Measurements from ENCODE around the gene ZFP57.

The ZFP57 gene

GRCh38 chr6:29710281-29710941, 29.5 kb upstream of the ZFP57 start:
- no peak overlapping the region for H3K4me3 ChIP-seq (ENCODE audit: low read depth, low read length)
- no peak for TF ChIP-seq CTCF (IDR thresholded peaks at IDR 0.05; ENCODE audit: borderline replicate concordance, insufficient read depth, low read depth, low read length)

- H3K4me3 ChIP-seq (ENCODE audit: low read depth, low read length) = no peak overlapping the region
- TF ChIP-seq CTCF (IDR thresholded peaks at IDR 0.05; ENCODE audit: borderline replicate concordance, insufficient read depth, low read depth, low read length) = no peak
Measured at GRCh38 chr6:29709188-29709587, 28.2 kb upstream of the ZFP57 start.

GRCh38 chr6:29708432-29709179, 27.7 kb upstream of the ZFP57 start:
- TF ChIP-seq CTCF (IDR thresholded peaks at IDR 0.05; ENCODE audit: borderline replicate concordance, insufficient read depth, low read depth, low read length) = no peak
- no peak overlapping the region for H3K4me3 ChIP-seq (ENCODE audit: low read depth, low read length)

GRCh38 chr6:29705389-29706231, 24.7 kb upstream of the ZFP57 start:
- H3K4me3 ChIP-seq (ENCODE audit: low read depth, low read length) = no peak overlapping the region
- TF ChIP-seq CTCF (IDR thresholded peaks at IDR 0.05; ENCODE audit: borderline replicate concordance, insufficient read depth, low read depth, low read length) = peak; percentile 43; the same call in 1 of the 2 replicates

- no peak overlapping the region for H3K4me3 ChIP-seq (ENCODE audit: low read depth, low read length)
- TF ChIP-seq CTCF (IDR thresholded peaks at IDR 0.05; ENCODE audit: borderline replicate concordance, insufficient read depth, low read depth, low read length) = peak; percentile 71
Measured at GRCh38 chr6:29702519-29703103, 21.7 kb upstream of the ZFP57 start.

- TF ChIP-seq CTCF (IDR thresholded peaks at IDR 0.05; ENCODE audit: borderline replicate concordance, insufficient read depth, low read depth, low read length) = peak; percentile 63; the same call in 1 of the 2 replicates
- no peak overlapping the region for H3K4me3 ChIP-seq (ENCODE audit: low read depth, low read length)
Measured at GRCh38 chr6:29696147-29697125, 15.5 kb upstream of the ZFP57 start.

All from GM12875 (cell line).